Lower leg skin (tissue), 4 donors: Measurements from ENCODE around the gene NR2E1. TPM values are rescaled to one million over a fixed set of nuclear protein-coding genes. Genes with fewer than 3 reads are reported as not detected.

Source experiments
- DNase-seq, 2 donors: peaks; one replicate each; pipeline ENCODE4 v3.0.0-alpha.2; 2019; ENCODE audit warnings: low spot score in 2 of 2
- H3K4me3 ChIP-seq: fragments of 200-600 bp; sonication (generic); 2 replicates; pipeline ENCODE4 v1.5.1; 2017; ENCODE audit warnings: mild to moderate bottlenecking, low read depth; ENCODE audit not compliant: poor library complexity, severe bottlenecking
- POLR2A ChIP-seq, 2 donors: fragments of 450-650 bp; IDR thresholded peaks; one replicate each; pipeline ENCODE4 v1.6.1; 2016 to 2017; ENCODE audit warnings: antibody characterized with exemption in 2 of 2, mild to moderate bottlenecking in 1 of 2, moderate library complexity in 1 of 2
- WGBS, 2 donors: methylation state at CpG; one replicate each; pipeline ENCODE4 v1.1.5; 2018; 5-methylcytosine and 5-hydroxymethylcytosine counted together
- intact Hi-C: fragments of 100-400 bp; cut with DNase I; formaldehyde crosslinking; loops from one replicate; pipeline ENCODE4 v1.15.0; 2023; ENCODE audit warnings: low total_unique reads
- total RNA-seq, 4 donors: library from RNA; depleted of rRNA; stranded (reverse); fragments of >200 nt; gene quantifications; one replicate each; pipeline ENCODE4 v1.1.0, GENCODE V29; 2016
- TF ChIP-seq, protein P1 (sequence below), 3 donors: fragments of 450-650 bp; IDR thresholded peaks; one replicate each; pipeline ENCODE4 v1.5.1; 2016; ENCODE audit warnings: antibody characterized with exemption in 3 of 3, mild to moderate bottlenecking in 3 of 3, moderate library complexity in 2 of 3

The NR2E1 gene
- total RNA-seq, 4 donors from 2014 or later, result not detected

GRCh38 chr6:108170332-108171290 lies 4.8 kb downstream of the NR2E1 start:
- intact Hi-C loops, result no loop called here
- DNase-seq, result no peak
- TF ChIP-seq, protein P1, sequence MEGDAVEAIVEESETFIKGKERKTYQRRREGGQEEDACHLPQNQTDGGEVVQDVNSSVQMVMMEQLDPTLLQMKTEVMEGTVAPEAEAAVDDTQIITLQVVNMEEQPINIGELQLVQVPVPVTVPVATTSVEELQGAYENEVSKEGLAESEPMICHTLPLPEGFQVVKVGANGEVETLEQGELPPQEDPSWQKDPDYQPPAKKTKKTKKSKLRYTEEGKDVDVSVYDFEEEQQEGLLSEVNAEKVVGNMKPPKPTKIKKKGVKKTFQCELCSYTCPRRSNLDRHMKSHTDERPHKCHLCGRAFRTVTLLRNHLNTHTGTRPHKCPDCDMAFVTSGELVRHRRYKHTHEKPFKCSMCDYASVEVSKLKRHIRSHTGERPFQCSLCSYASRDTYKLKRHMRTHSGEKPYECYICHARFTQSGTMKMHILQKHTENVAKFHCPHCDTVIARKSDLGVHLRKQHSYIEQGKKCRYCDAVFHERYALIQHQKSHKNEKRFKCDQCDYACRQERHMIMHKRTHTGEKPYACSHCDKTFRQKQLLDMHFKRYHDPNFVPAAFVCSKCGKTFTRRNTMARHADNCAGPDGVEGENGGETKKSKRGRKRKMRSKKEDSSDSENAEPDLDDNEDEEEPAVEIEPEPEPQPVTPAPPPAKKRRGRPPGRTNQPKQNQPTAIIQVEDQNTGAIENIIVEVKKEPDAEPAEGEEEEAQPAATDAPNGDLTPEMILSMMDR (IDR thresholded peaks at IDR 0.05), result no peak
- no peak for TF ChIP-seq POLR2A (IDR thresholded peaks at IDR 0.05)
- WGBS, 2 donors, result 29 to 31% methylated on average over 31 of the region's 31 CpGs
- no peak overlapping the region for H3K4me3 ChIP-seq

DNA sequence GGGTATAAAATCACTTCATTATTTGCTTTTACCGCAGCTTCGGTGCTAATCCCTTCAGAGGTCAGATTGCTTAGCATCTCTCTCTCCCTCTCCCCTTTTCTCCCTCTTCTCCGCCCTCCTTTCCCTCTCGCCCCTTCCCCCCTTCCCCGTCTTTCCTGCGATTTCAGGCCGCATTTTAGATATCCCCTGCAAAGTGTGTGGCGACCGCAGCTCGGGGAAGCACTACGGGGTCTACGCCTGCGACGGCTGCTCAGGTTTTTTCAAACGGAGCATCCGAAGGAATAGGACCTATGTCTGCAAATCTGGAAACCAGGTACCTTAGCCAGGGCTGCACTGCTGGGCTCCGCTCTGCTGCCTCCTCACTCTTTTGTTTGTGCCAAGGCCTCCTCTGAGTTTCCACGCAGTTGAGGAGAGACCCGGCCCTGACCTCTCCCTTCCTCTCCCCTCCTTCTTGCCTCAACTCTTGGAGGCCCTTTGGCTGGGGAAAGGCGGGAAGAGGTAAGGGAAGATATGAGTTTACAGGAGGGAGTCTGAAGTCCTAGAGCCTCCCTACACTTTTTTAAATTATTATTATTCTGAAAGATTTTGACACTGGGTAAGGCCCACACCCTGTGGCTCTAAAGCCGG lies 5.6 kb downstream of the NR2E1 start:
- 41 to 53% methylated on average over 21 of the region's 21 CpGs for WGBS, 2 donors
- intact Hi-C loops, result no loop called here
- no peak overlapping the region for H3K4me3 ChIP-seq
- no peak for DNase-seq
- no peak for TF ChIP-seq POLR2A (IDR thresholded peaks at IDR 0.05)
- TF ChIP-seq, protein P1 (IDR thresholded peaks at IDR 0.05), result no peak

- TF ChIP-seq POLR2A (IDR thresholded peaks at IDR 0.05), result no peak
- TF ChIP-seq, protein P1 (IDR thresholded peaks at IDR 0.05), result no peak
- intact Hi-C loops, result no loop called here
- no peak for DNase-seq
- H3K4me3 ChIP-seq, result no peak overlapping the region
- WGBS, 2 donors, result 68% methylated on average over 2 to 3 of the region's 3 CpGs
These were observed 6.2 kb downstream of the NR2E1 start for GRCh38 chr6:108171918-108172516.

DNA sequence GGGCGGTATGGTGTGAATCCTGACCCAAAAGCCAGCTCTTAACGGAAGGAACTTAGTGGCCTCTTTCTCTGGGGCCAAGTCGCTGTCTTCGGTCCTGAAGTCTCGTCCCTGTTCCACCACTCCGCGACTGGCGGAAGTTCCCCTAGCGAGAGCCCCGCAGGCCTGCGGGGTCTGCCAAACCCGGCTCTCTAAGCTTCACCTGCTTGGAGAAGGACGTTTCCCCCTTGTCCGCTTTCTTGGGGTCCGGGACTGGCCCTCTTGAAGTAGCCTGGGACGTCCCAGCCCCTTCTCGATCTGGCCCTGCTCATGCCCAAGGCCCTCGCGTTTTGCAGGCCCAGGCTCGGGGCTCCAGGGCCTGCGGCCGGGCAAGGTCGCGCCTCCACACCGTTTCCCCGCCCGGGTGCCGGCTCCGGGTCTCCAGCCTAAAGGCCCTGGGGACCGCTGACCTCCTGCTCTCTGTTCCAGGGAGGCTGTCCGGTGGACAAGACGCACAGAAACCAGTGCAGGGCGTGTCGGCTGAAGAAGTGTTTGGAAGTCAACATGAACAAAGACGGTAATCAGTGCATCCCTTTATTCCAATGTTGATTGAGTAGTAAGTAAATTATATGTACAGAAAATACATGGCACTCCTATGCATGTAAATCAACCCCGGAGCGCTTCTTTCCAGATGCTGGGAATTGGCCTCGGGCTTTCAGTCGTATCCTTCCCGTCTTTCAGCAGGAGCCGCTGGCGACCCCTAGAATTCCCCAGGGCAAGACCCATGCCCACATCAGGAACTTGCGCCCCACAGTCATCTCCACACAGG lies 8.8 kb downstream of the NR2E1 start:
- no peak for DNase-seq
- TF ChIP-seq, protein P1 (IDR thresholded peaks at IDR 0.05), result no peak
- no peak for TF ChIP-seq POLR2A (IDR thresholded peaks at IDR 0.05)
- H3K4me3 ChIP-seq, result no peak overlapping the region
- WGBS, 2 donors, result 17 to 19% methylated on average over 35 to 37 of the region's 43 CpGs
- intact Hi-C loops, result no loop called here

GRCh38 chr6:108175176-108175591 lies 9.4 kb downstream of the NR2E1 start:
- no peak for TF ChIP-seq POLR2A (IDR thresholded peaks at IDR 0.05)
- TF ChIP-seq, protein P1 (IDR thresholded peaks at IDR 0.05), result no peak
- intact Hi-C loops, result no loop called here
- no peak for DNase-seq
- WGBS, 2 donors, result 10 to 16% methylated on average over 21 to 22 of the region's 22 CpGs
- no peak overlapping the region for H3K4me3 ChIP-seq
